AG20443 (cell line): ENCODE data around the gene ARHGAP42.
"Not testable (repeated sequence)": the region's sequence is repeated elsewhere in the genome, so short reads cannot be mapped to it uniquely, and the experiment has no call there.

Experiments used
- DNase-seq: peaks from one replicate; pipeline ENCODE4 v3.0.0; 2012; ENCODE audit warnings: low spot score, mixed read lengths

The ARHGAP42 gene

GRCh38 chr11:100687054-100687629, at the start of gene ARHGAP42:
TSS of gene ARHGAP42 (plus strand) at chr11:100687288. CDS start at chr11:100687679, 391 bp downstream.
- peak; percentile 74 for DNase-seq

GRCh38 chr11:100637706-100638105, 49.4 kb upstream of the ARHGAP42 start:
- DNase-seq: no peak

GRCh38 chr11:100638648-100639047, 48.4 kb upstream of the ARHGAP42 start:
- no peak for DNase-seq

- DNase-seq: no peak
Measured at GRCh38 chr11:100639140-100639539, 47.9 kb upstream of the ARHGAP42 start.

GRCh38 chr11:100640071-100640470, 47.0 kb upstream of the ARHGAP42 start:
- no peak for DNase-seq

GRCh38 chr11:100640646-100641045, 46.4 kb upstream of the ARHGAP42 start:
- DNase-seq: no peak

- no peak for DNase-seq
Measured at GRCh38 chr11:100641456-100641855, 45.6 kb upstream of the ARHGAP42 start.

- DNase-seq: no peak
Measured at GRCh38 chr11:100646545-100646944, 40.5 kb upstream of the ARHGAP42 start.

GRCh38 chr11:100647861-100648260, 39.2 kb upstream of the ARHGAP42 start:
- no peak for DNase-seq

- no peak for DNase-seq
Measured at GRCh38 chr11:100663583-100663982, 23.5 kb upstream of the ARHGAP42 start.

- DNase-seq: no peak
Measured at GRCh38 chr11:100663996-100664395, 23.1 kb upstream of the ARHGAP42 start.

GRCh38 chr11:100666816-100667215, 20.3 kb upstream of the ARHGAP42 start:
- DNase-seq: not testable (repeated sequence)

- DNase-seq: no peak
Measured at GRCh38 chr11:100667449-100667848, 19.6 kb upstream of the ARHGAP42 start.

GRCh38 chr11:100670140-100670539, 16.9 kb upstream of the ARHGAP42 start:
- no peak for DNase-seq

GRCh38 chr11:100671471-100671870, 15.6 kb upstream of the ARHGAP42 start:
- no peak for DNase-seq

- DNase-seq: no peak
Measured at GRCh38 chr11:100672498-100673033, 14.5 kb upstream of the ARHGAP42 start.

- no peak for DNase-seq
Measured at GRCh38 chr11:100673063-100673462, 14.0 kb upstream of the ARHGAP42 start.

- DNase-seq: no peak
Measured at GRCh38 chr11:100674212-100674611, 12.9 kb upstream of the ARHGAP42 start.

GRCh38 chr11:100675115-100675650, 11.9 kb upstream of the ARHGAP42 start:
- DNase-seq: no peak

- DNase-seq: no peak
Measured at GRCh38 chr11:100676901-100677300, 10.2 kb upstream of the ARHGAP42 start.

- DNase-seq: no peak
Measured at GRCh38 chr11:100677796-100678195, 9.3 kb upstream of the ARHGAP42 start.

GRCh38 chr11:100680070-100680469, 7.0 kb upstream of the ARHGAP42 start:
- DNase-seq: no peak

GRCh38 chr11:100681064-100681502, 6.0 kb upstream of the ARHGAP42 start:
- peak; percentile 47 for DNase-seq
